SK-N-MC (cell line): ENCODE measurements around the gene PCDHGB3.

Experiments
- EZH2 ChIP-seq: fragments of 200-600 bp; sonication (generic); IDR thresholded peaks from one replicate; pipeline ENCODE4 v1.6.1; 2017; ENCODE audit warnings: antibody characterized with exemption
- FOXP2 ChIP-seq: optimal IDR thresholded peaks from 2 replicates; pipeline ENCODE3; 2011; ENCODE audit warnings: mild to moderate bottlenecking, moderate library complexity; ENCODE audit not compliant: insufficient read depth; ENCODE audit errors: extremely low read length, control extremely low read depth
- POLR2AphosphoS5 ChIP-seq: IDR thresholded peaks from 2 replicates; pipeline ENCODE4 v1.6.1; 2012; ENCODE audit warnings: mild to moderate bottlenecking, low read depth, low read length, borderline replicate concordance

- no peak for TF ChIP-seq FOXP2
- no peak for TF ChIP-seq POLR2AphosphoS5
- TF ChIP-seq EZH2 = no peak
Observed at GRCh38 chr5:141374627-141375026, 4.6 kb downstream of the PCDHGB3 start.
